Heart left ventricle (tissue), 16 donors: ENCODE data around the gene KMT2B. TPM values are rescaled to one million over a fixed set of nuclear protein-coding genes. Genes with fewer than 3 reads are reported as not detected.

Experiments
- ATAC-seq, 4 donors: fragments of 200-7000 bp; cut with Tn5 transposase; one replicate each; pipeline ENCODE4 v1.9.1; 2020 to 2022; ENCODE audit warnings: moderate library complexity in 4 of 4, mild to moderate bottlenecking in 3 of 4, moderate number of reproducible peaks in 1 of 4
- DNase-seq, 5 donors: peaks; one replicate each; pipeline ENCODE4 v3.0.0-alpha.2; 2020
- H3K27ac ChIP-seq, 12 donors: fragments of 200-600 bp; sonication (generic) in 4 of 12; one replicate each; pipeline versions ENCODE4 v1.5.0 to v1.8.0; 2016 to 2022; ENCODE audit warnings: mild to moderate bottlenecking in 2 of 12
- H3K27me3 ChIP-seq, 9 donors: fragments of 200-600 bp; sonication (generic) in 2 of 9; one replicate each; pipeline versions ENCODE4 v1.5.1 to v1.8.0; 2016 to 2022; ENCODE audit warnings: mild to moderate bottlenecking in 3 of 9
- H3K36me3 ChIP-seq, 9 donors: fragments of 200-600 bp; sonication (generic) in 2 of 9; one replicate each; pipeline versions ENCODE4 v1.5.0 to v1.8.0; 2018 to 2022; ENCODE audit warnings: mild to moderate bottlenecking in 2 of 9
- H3K4me1 ChIP-seq, 12 donors: fragments of 200-600 bp; sonication (generic) in 4 of 12; one replicate each; pipeline versions ENCODE4 v1.5.0 to v1.8.0; 2016 to 2022; ENCODE audit warnings: mild to moderate bottlenecking in 3 of 12
- H3K4me3 ChIP-seq, 12 donors: fragments of 200-600 bp; sonication (generic) in 4 of 12; one replicate each; pipeline versions ENCODE4 v1.5.0 to v1.8.0; 2017 to 2022; ENCODE audit warnings: mild to moderate bottlenecking in 9 of 12, moderate library complexity in 4 of 12
- H3K9me3 ChIP-seq, 12 donors: fragments of 200-600 bp; sonication (generic) in 4 of 12; one replicate each; pipeline versions ENCODE4 v1.5.0 to v1.8.0; 2016 to 2022; ENCODE audit warnings: mild to moderate bottlenecking in 1 of 12
- POLR2A ChIP-seq, 2 donors: fragments of 450-650 bp; IDR thresholded peaks; one replicate each; pipeline ENCODE4 v1.6.1; 2017; ENCODE audit warnings: antibody characterized with exemption in 2 of 2, mild to moderate bottlenecking in 2 of 2, moderate library complexity in 2 of 2
- WGBS, 4 donors: extraction: QIAGEN DNeasy Blood & Tissue Kit in 2 of 4; methylation state at CpG; one replicate each; pipeline versions ENCODE4 v1.1.5 to v1.1.7; 2013 to 2018; 5-methylcytosine and 5-hydroxymethylcytosine counted together
- intact Hi-C, 10 donors: fragments of 100-400 bp; cut with DNase I; formaldehyde crosslinking; loops; one replicate each; pipeline versions ENCODE4 v1.11.1 to v1.14.2; 2022
- polyA plus RNA-seq, 2 donors: library from polyadenylated mRNA; stranded (reverse); fragments of 200-250 nt; gene quantifications; one replicate each; pipeline ENCODE4 v1.2.3, GENCODE V29; 2013
- total RNA-seq, 9 donors: library from RNA; depleted of rRNA in 2 of 9; stranded (reverse); fragments of >200 nt in 2 of 9; fragmentation: NEBNext Ultra II Directional in 3 of 9; extraction: Animal tissue kit (Norgen Biotek cat#: 25700) in 3 of 9; gene quantifications; one replicate each; pipeline versions ENCODE4 v1.1.0 to v1.2.4, GENCODE V29; 2016 to 2023
- TF ChIP-seq, protein P1 (sequence below), 12 donors: fragments of 200-600 bp; sonication (generic) in 4 of 12; IDR thresholded peaks; one replicate each; pipeline versions ENCODE4 v1.5.0 to v1.8.0; 2018 to 2022; ENCODE audit warnings: antibody characterized with exemption in 12 of 12, mild to moderate bottlenecking in 5 of 12
- donor health status: ischemic (EF 13 %, LVEDD 7.1; RV severe dilation, severe dysfunction).
- donor health status: healthy with polysubstance abuse.
- donor health status: DM: no; HTN: yes; CAD: no.
- donor health status: DM: no; HTN: no; CAD: no.
- donor health status: ischemic (EF 25% LVEDD 6.9; RV normal size, moderate dysfunction).
- donor health status: ischemic (EF 25% LVEDD 5.7; RV mildly dilated, moderate dysfunction).
- donor health status: healthy.
- donor health status: DM: yes; HTN: yes; CAD: no.
- donor health status: ischemic (EF 35%, LVEDD 5.7; RV mildly dilated, moderate dysfunction).
- donor health status: nonischemic (EF 11% LVEDD 7.7; RV severe dilation, severe dysfunction).
- donor health status: DM: yes; HTN: yes; CAD: no.
- donor health status: PGD.
- donor health status: ischemic (EF 29% LVEDD 5.4; RV normal size, mild dysfunction).
- donor health status: nonischemic (EF 23%, LVEDD 6.1; RV moderate dilation, normal function).

The KMT2B gene
- total and polyA plus RNA-seq, 11 donors, result 11.3 to 24.5 (median 15.7) TPM

DNA sequence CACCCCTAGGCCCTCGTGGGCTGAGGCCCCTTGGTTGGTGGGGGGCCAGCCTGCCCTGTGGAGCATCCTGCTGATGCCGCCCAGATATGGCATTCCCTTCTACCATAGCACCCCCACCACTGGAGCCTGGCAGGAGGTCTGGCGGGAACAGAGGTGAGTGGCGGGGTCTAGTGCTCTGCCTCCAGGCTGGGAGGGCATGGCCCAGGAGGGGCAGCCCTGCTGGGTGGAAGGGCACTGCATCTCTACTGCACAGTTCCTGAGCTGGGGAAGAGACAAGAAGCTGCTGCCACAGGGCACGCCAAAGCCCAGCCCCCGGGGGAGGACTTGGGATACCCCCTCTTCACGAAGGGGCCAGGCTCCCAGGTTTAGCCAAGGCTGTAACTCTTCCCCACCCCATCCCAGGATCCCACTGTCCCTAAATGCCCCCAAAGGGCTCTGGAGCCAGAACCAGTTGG lies 2.4 kb upstream of the KMT2B start:
- Histone ChIP-seq H3K4me3 (peak overlapping the region in 4 of 12 donors; percentile 84 to 100 (median 95)), H3K27me3 (no peaks in the 10 kb centered on the region), H3K27ac (peak overlapping the region in 4 of 12 donors; percentile 90 to 97 (median 96)), H3K9me3 (no peaks in the 10 kb centered on the region), H3K36me3 (peaks cover 0 to 10% (median 5%) of the 10 kb centered on the region in 9 donors), H3K4me1 (peaks cover 3 to 35% (median 22%) of the 10 kb centered on the region in 12 donors)
- ATAC-seq (no peak), DNase-seq (no peak)
- intact Hi-C loops, result loop anchor here in 4 of 10 donors (5.0 to 10.0 kb wide), 5 partner anchors 168 to 451 kb away; partner anchors contain the start of genes TMEM147 (in 4 of the 4), LRFN3 (in 2 of the 4), FFAR3 (in 1 of the 4) and USF2 (in 1 of the 4)
- TF ChIP-seq, protein P1, sequence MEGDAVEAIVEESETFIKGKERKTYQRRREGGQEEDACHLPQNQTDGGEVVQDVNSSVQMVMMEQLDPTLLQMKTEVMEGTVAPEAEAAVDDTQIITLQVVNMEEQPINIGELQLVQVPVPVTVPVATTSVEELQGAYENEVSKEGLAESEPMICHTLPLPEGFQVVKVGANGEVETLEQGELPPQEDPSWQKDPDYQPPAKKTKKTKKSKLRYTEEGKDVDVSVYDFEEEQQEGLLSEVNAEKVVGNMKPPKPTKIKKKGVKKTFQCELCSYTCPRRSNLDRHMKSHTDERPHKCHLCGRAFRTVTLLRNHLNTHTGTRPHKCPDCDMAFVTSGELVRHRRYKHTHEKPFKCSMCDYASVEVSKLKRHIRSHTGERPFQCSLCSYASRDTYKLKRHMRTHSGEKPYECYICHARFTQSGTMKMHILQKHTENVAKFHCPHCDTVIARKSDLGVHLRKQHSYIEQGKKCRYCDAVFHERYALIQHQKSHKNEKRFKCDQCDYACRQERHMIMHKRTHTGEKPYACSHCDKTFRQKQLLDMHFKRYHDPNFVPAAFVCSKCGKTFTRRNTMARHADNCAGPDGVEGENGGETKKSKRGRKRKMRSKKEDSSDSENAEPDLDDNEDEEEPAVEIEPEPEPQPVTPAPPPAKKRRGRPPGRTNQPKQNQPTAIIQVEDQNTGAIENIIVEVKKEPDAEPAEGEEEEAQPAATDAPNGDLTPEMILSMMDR (IDR thresholded peaks at IDR 0.05), result no peak
- TF ChIP-seq POLR2A (IDR thresholded peaks at IDR 0.05), result no peak
- WGBS, 4 donors, result 76 to 86% (median 83%) methylated on average over 5 to 7 of the region's 7 CpGs

DNA sequence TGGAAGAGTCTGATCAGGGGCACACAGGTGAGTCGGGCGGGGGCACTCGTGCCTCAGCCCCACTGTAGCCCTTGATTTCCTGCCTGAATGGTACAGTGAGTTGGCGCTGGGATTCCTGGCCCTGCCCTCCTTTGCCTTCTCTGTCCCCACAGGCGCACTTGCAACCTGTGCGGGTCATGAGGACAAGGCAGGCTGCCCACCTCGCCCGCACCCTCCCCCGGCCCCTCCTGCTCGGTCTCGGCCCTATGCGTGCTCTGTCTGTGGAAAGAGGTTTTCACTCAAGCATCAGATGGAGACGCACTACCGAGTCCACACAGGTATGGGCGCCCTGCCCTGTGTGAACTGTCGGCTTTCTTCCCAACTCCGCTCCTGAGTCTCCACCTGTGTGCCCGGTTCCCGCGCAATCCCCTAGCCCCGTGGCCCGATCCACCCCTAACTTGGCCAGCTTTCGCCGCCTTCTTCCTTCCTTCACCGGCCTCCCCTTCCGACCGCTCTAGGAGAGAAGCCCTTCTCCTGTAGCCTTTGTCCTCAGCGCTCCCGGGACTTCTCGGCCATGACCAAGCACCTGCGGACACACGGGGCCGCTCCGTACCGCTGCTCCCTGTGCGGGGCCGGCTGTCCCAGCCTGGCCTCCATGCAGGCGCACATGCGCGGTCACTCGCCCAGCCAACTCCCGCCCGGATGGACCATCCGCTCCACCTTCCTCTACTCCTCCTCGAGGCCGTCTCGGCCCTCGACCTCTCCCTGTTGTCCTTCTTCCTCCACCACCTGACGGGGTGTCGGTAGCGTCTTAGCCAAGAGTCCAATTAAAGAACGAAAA lies 1.6 kb upstream of the KMT2B start:
- DNase-seq (peak; percentile 68 to 88 (median 76)), ATAC-seq (peak; percentile 44 to 63 (median 46))
- peak in 1 of 2 donors; percentile 15 for TF ChIP-seq POLR2A (IDR thresholded peaks at IDR 0.05)
- TF ChIP-seq, protein P1 (IDR thresholded peaks at IDR 0.05), result no peak
- Histone ChIP-seq H3K36me3 (peaks cover 0 to 17% (median 5%) of the 10 kb centered on the region in 9 donors), H3K9me3 (no peaks in the 10 kb centered on the region), H3K27ac (peak overlapping the region; percentile 31 to 98 (median 92)), H3K27me3 (no peaks in the 10 kb centered on the region), H3K4me3 (peak overlapping the region; percentile 66 to 100 (median 88)), H3K4me1 (peaks cover 3 to 39% (median 22%) of the 10 kb centered on the region in 12 donors)
- WGBS, 4 donors, result 3 to 6% (median 4%) methylated on average over 47 to 52 of the region's 52 CpGs
- intact Hi-C loops, result loop anchor here in 9 of 10 donors (1.0 to 10.0 kb wide), 15 partner anchors 13 to 451 kb away; partner anchors contain the start of genes TMEM147 (in 5 of the 9), LRFN3 (in 2 of the 9), PSENEN (in 2 of the 9) and U2AF1L4 (in 2 of the 9)

DNA sequence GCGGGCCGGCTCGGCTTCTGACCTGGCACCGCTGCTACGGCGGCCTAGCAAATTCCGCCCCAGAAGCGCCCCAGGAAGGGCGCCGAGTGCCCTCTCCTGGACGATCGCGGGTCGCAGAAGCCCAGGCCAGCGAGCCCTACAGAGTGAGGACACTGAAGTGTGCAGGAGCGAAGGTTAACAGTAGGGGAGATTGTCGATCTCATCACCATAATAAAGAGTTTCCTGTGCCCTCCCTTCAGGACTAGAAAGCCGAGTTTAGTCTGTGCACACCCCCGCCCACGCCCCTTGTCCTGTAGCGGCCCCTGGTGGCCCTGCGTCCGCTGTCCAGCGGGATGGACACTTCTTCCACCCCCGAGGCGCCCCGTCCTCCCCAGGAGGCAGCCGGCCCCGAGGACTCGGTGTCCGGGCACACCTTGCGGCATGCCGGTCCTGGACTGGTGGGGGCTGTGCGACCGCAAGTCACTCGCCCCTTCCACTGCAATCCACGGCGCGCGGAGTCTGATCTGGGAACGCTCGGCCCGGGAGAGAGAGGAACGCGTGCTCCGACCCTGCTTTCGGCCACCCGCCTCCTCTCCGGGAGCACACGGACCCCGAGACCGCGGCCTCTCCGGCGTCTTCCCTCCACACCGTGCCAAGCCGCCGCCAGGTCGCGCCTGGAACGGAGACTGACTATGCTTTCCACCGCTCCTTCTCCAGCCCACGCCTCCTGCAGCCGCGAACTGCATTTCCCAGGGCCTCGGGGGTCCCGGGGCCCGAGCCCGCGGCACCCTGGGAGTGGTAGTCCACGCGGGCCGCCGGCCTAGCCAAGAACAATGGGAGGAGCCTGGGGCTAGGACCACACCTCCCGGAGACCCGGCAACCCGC lies 770 bp upstream of the KMT2B start:
- intact Hi-C loops, result loop anchor here (1.0 to 10.0 kb wide), 18 partner anchors 14 to 452 kb away; partner anchors contain the start of genes TMEM147 (in 6 of the 10), LRFN3 (in 2 of the 10), PSENEN (in 2 of the 10) and U2AF1L4 (in 2 of the 10)
- DNase-seq (peak; percentile 90 to 98 (median 96)), ATAC-seq (peak; percentile 93 to 96 (median 95))
- H3K4me3 ChIP-seq, result peak overlapping the region; percentile 66 to 100 (median 88)
- peaks cover 0 to 25% (median 13%) of the 10 kb centered on the region in 9 donors for H3K36me3 ChIP-seq
- no peaks in the 10 kb centered on the region for H3K27me3 ChIP-seq
- no peaks in the 10 kb centered on the region for H3K9me3 ChIP-seq
- WGBS, 4 donors, result 0% methylated on average over 47 to 77 of the region's 77 CpGs
- peak in 1 of 2 donors; percentile 45 for TF ChIP-seq POLR2A (IDR thresholded peaks at IDR 0.05)
- TF ChIP-seq, protein P1 (IDR thresholded peaks at IDR 0.05), result peak; percentile 86 to 98 (median 91)
- H3K27ac ChIP-seq, result peak overlapping the region; percentile 87 to 98 (median 92)
- H3K4me1 ChIP-seq, result peaks cover 3 to 39% (median 22%) of the 10 kb centered on the region in 12 donors
